Panc1 (cell line): Measurements from ENCODE around the gene SRGAP2C.
"Not testable (repeated sequence)": the region's sequence is repeated elsewhere in the genome, so short reads cannot be mapped to it uniquely, and the experiment has no call there.

ENCODE experiments used
- CTCF ChIP-seq: fragments of 450-650 bp; IDR thresholded peaks from 2 replicates; pipeline ENCODE4 v1.5.1; 2017; ENCODE audit warnings: mild to moderate bottlenecking
- POLR2AphosphoS5 ChIP-seq: IDR thresholded peaks from 2 replicates; pipeline ENCODE4 v1.6.1; 2012; ENCODE audit warnings: mild to moderate bottlenecking, low read depth, low read length, moderate library complexity

DNA sequence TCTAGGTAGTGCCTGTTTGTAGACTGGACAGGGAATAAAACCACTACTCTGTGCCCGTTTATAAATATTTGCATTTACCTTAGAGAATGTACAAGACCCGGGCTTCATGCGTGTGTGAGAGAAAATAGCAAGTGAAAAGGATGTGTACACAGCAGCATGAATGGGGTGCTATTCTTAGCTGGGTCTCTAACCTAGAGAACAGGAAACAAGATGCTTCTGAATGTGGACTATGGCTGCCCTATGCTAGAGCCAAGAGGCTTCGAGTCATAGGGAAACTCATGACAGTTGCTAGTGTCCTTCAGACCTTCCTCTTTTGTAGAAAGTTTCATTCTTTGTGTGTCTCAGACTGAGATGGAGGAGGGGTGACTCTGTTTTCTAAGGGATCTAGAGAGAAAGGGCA lies 39.9 kb downstream of the SRGAP2C start:
- TF ChIP-seq CTCF, POLR2AphosphoS5: not testable (repeated sequence)
